Keratinocyte (primary cell): Measurements from ENCODE around the gene APMAP. TPM values are rescaled to one million over a fixed set of nuclear protein-coding genes. Genes with fewer than 3 reads are reported as not detected.

ENCODE experiments used
- DNase-seq: peaks from one replicate; pipeline ENCODE4 v3.0.0-alpha.2; 2011; ENCODE audit warnings: low read depth, missing footprints, low spot score
- FAIRE-seq: peaks from 2 replicates; lab custom pipeline; 2011; peaks lifted over from hg19 to GRCh38; lab: Jason Lieb, UNC
- H2AFZ ChIP-seq: 2 replicates; pipeline ENCODE4 v1.6.0; 2012; ENCODE audit warnings: low read length, control low read depth, inconsistent platforms; ENCODE audit not compliant: control insufficient read depth
- H3K27ac ChIP-seq: 2 replicates; pipeline ENCODE4 v1.5.1; 2011; ENCODE audit warnings: low read length; ENCODE audit not compliant: control insufficient read depth, insufficient read depth
- H3K27me3 ChIP-seq: 3 replicates; pipeline ENCODE4 v1.6.0; 2011; ENCODE audit warnings: low read length; ENCODE audit not compliant: control insufficient read depth, insufficient read depth; ENCODE audit errors: extremely low read depth
- H3K36me3 ChIP-seq, 2 experiments: 2 replicates in 1 of 2; 3 replicates in 1 of 2; pipeline ENCODE4 v1.5.1; 2011; ENCODE audit warnings: low read length in 2 of 2, mild to moderate bottlenecking in 1 of 2; ENCODE audit not compliant: control insufficient read depth in 2 of 2, insufficient read depth in 2 of 2; ENCODE audit errors: extremely low read depth in 1 of 2
- H3K4me1 ChIP-seq: 3 replicates; pipeline ENCODE4 v1.5.1; 2011; ENCODE audit warnings: low read length; ENCODE audit not compliant: control insufficient read depth, insufficient read depth; ENCODE audit errors: extremely low read depth
- H3K4me2 ChIP-seq: 3 replicates; pipeline ENCODE4 v1.6.0; 2011; ENCODE audit warnings: low read depth, low read length; ENCODE audit not compliant: control insufficient read depth, insufficient read depth; ENCODE audit errors: extremely low read depth
- H3K4me3 ChIP-seq, 3 experiments: fragments of 200-600 bp in 1 of 3; sonication (generic) in 1 of 3; 2 replicates in 2 of 3; 3 replicates in 1 of 3; pipeline ENCODE4 v1.5.1; 2011 to 2016; ENCODE audit warnings: low read length in 3 of 3, mild to moderate bottlenecking in 3 of 3, control low read depth in 2 of 3, inconsistent platforms in 1 of 3, low read depth in 1 of 3, mixed read lengths in 1 of 3, mixed run types in 1 of 3, moderate library complexity in 1 of 3; ENCODE audit not compliant: control insufficient read depth in 2 of 3, insufficient read depth in 2 of 3; ENCODE audit errors: extremely low read depth in 1 of 3
- H3K79me2 ChIP-seq: 2 replicates; pipeline ENCODE4 v1.6.0; 2012; ENCODE audit warnings: low read length; ENCODE audit not compliant: control insufficient read depth, insufficient read depth
- H3K9ac ChIP-seq: 3 replicates; pipeline ENCODE4 v1.6.0; 2011; ENCODE audit warnings: low read length; ENCODE audit not compliant: control insufficient read depth, insufficient read depth; ENCODE audit errors: extremely low read depth
- H3K9me1 ChIP-seq: 3 replicates; pipeline ENCODE4 v1.6.0; 2011; ENCODE audit warnings: low read length; ENCODE audit not compliant: control insufficient read depth, insufficient read depth; ENCODE audit errors: extremely low read depth
- H3K9me3 ChIP-seq: 2 replicates; pipeline ENCODE4 v1.5.1; 2012; ENCODE audit warnings: low read depth, low read length; ENCODE audit not compliant: control insufficient read depth
- H4K20me1 ChIP-seq: 3 replicates; pipeline ENCODE4 v1.6.0; 2011; ENCODE audit warnings: low read length; ENCODE audit not compliant: control insufficient read depth, insufficient read depth; ENCODE audit errors: extremely low read depth
- CTCF ChIP-seq, 3 experiments: IDR thresholded peaks in 1 of 3; conservative IDR thresholded peaks in 1 of 3; optimal IDR thresholded peaks in 1 of 3; 2 replicates in 2 of 3; 3 replicates in 1 of 3; pipeline versions ENCODE3 to v1.5.1; 2011; ENCODE audit warnings: low read length in 3 of 3, mild to moderate bottlenecking in 3 of 3, moderate library complexity in 2 of 3, control low read depth in 1 of 3, inconsistent platforms in 1 of 3; ENCODE audit not compliant: insufficient read depth in 2 of 3; ENCODE audit errors: extremely low read depth in 1 of 3
- EZH2 ChIP-seq: IDR thresholded peaks from one replicate; pipeline ENCODE4 v1.6.1; 2012; ENCODE audit warnings: inconsistent platforms, mild to moderate bottlenecking, low read length, moderate library complexity
- dilution Hi-C: fragments of 300-500 bp; cut with MboI; formaldehyde crosslinking; loops from one replicate; pipeline ENCODE4 v1.7.0; 2020; ENCODE audit warnings: low sequenced_read_pairs; ENCODE audit not compliant: extremely low pct_ligation_motif_present
- polyA plus RNA-seq, 5 experiments: library from polyadenylated mRNA; depleted of rRNA in 3 of 5; stranded (reverse) in 3 of 5; stranded (forward) in 1 of 5; unstranded in 1 of 5; fragments of >200 nt; gene quantifications; 1 replicate in 1 of 5; 2 replicates in 3 of 5; 3 replicates in 1 of 5; pipeline versions ENCODE4 v1.2.1 to v1.2.3, GENCODE V29; 2011 to 2012; ENCODE audit warnings: missing spikeins in 2 of 5, low read depth in 1 of 5, low replicate concordance in 1 of 5

The APMAP gene
- polyA plus RNA-seq, 1 donor (not counting 4 experiments of a cell fraction or from before 2014, with no cell fraction given) = 48.9 TPM

- peaks cover 5% of the 10 kb centered on the region for H3K9me3 ChIP-seq
- dilution Hi-C loops = no loop called here
- no peak overlapping the region for H3K27ac ChIP-seq
- H3K4me2 ChIP-seq = no peak overlapping the region
- H3K9ac ChIP-seq = no peak overlapping the region
- peaks cover under 1 to 14% of the 10 kb centered on the region in 2 experiments for H3K36me3 ChIP-seq
- no peaks in the 10 kb centered on the region for H3K79me2 ChIP-seq
- H3K9me1 ChIP-seq = no peaks in the 10 kb centered on the region
- no peak overlapping the region for H3K4me3 ChIP-seq
- FAIRE-seq (no peak), DNase-seq (no peak)
- no peak overlapping the region for H2AFZ ChIP-seq
- no peaks in the 10 kb centered on the region for H3K4me1 ChIP-seq
- H3K27me3 ChIP-seq = no peaks in the 10 kb centered on the region
- no peaks in the 10 kb centered on the region for H4K20me1 ChIP-seq
- TF ChIP-seq CTCF (optimal IDR thresholded peaks at IDR 0.05 in 1 of 3, IDR thresholded peaks at IDR 0.05 in 1 of 3, conservative IDR thresholded peaks at IDR 0.05 in 1 of 3; ENCODE audit: extremely low read depth in 1 of 3, insufficient read depth in 2 of 3, low read length in 3 of 3) (no peak), EZH2 (no peak)
Measured at GRCh38 chr20:24977797-24978196, 14.8 kb downstream of the APMAP start.

GRCh38 chr20:24977336-24977735 lies 15.2 kb downstream of the APMAP start:
- Histone ChIP-seq H2AFZ (no peak overlapping the region), H3K9me1 (no peaks in the 10 kb centered on the region), H3K27me3 (no peaks in the 10 kb centered on the region), H3K27ac (no peak overlapping the region), H3K9ac (no peak overlapping the region), H3K4me2 (no peak overlapping the region), H3K79me2 (no peaks in the 10 kb centered on the region), H3K4me3 (no peak overlapping the region), H3K4me1 (no peaks in the 10 kb centered on the region), H3K36me3 (peaks cover 5 to 18% of the 10 kb centered on the region in 2 experiments), H4K20me1 (no peaks in the 10 kb centered on the region), H3K9me3 (peaks cover 5% of the 10 kb centered on the region)
- TF ChIP-seq EZH2 (no peak), CTCF (optimal IDR thresholded peaks at IDR 0.05 in 1 of 3, IDR thresholded peaks at IDR 0.05 in 1 of 3, conservative IDR thresholded peaks at IDR 0.05 in 1 of 3; ENCODE audit: extremely low read depth in 1 of 3, insufficient read depth in 2 of 3, low read length in 3 of 3) (no peak)
- dilution Hi-C loops = no loop called here
- FAIRE-seq (no peak), DNase-seq (no peak)
